Measurements from ENCODE around the gene SYTL4. TPM values are rescaled to one million over a fixed set of nuclear protein-coding genes. Genes with fewer than 3 reads are reported as not detected.

The SYTL4 gene
- total RNA-seq, 1 experiment from 2014 or later: 1.3 TPM

DNA sequence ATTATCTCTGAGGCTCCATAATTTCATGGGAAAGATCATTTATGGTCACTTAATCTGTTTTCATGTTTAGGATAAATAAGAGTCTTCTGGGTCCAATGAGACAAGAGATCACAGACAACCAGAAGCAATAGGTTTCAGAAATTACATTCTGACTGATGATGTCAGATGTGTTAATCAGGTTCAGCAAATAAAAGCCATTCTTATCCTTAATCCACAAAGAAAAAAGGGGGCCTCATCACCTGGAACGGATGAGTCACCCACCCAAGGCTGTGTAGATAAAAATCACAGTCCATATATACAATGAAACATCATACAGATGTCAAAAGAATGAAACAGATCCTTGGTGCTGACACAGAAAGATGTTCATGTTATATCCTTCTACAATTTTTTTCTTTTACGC is 36.6 kb downstream of the SYTL4 start:
- no peak for DNase-seq (ENCODE audit: low read depth)

- DNase-seq (ENCODE audit: low read depth): no peak
Observed at GRCh38 chrX:100687546-100687945, 44.4 kb downstream of the SYTL4 start.

- no peak for DNase-seq (ENCODE audit: low read depth)
Observed at GRCh38 chrX:100687128-100687527, 44.8 kb downstream of the SYTL4 start.

DNA sequence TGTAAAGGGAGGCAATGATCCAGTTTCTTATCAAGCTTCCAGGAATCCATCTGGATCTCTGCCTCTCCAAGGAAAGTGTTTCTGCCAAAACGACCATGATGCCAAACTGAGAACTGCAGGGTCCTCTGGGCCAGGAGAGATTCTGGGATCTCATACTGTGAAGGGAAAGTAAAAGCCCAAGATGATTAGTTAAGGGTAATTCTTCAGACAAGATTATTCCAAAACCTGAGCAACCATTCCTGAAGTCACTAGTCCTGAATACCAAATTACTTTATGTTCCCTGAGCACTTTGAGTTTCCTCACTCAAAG is 46.0 kb downstream of the SYTL4 start:
- DNase-seq (ENCODE audit: low read depth): no peak

DNA sequence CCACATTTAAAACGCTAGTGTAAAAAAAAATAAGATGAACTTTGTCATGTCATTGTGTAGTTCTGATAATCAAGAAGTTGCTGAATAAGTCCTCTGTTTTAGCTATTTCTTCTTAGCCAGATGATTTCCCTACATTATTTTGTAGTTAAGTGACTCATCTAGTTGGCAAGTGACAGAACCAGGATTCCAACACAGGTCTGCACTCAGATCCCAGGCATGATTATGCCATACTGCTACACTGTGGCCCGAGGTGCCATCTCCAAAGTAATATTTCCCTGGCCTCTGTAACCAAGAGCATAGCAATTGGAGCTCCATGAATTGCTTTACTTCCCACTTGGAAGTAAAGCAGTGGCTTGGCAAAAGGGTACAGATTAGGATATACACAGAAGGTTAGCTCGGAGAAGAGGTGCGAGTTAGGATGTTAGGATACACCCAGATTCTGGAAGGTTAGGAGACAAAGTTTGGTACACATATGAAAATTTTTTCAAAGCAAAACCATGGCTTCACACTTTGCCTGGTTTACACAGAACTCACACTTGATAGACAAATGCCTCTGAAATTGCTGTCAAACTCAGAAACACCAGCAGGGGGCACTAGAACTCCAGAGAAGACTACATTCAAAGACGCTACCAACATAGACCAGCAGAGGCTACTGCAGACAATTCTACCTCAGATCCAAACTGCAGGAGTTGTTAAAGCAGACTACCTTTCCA is 46.5 kb downstream of the SYTL4 start:
- DNase-seq (ENCODE audit: low read depth): peak; percentile 55

- DNase-seq (ENCODE audit: low read depth): no peak
Observed at GRCh38 chrX:100682939-100683338, 49.0 kb downstream of the SYTL4 start.

DNA sequence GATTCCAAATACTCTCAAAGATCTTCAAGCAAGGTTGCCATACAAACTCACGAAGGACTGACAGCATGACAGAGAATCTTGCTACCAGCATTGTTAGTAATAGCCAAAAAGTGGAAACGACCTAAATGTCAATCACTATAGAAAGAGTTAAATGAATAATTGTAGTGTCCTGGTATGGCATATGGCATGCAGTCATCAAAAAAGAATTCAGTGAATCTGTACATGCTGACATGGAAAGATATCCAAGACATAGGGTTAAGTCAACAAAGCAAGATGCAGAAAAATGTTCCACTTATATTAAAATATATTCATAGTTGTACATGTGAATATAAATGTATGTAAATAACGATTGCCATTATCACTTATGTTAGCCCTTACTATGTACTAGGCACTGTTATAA is 50.3 kb downstream of the SYTL4 start:
- no peak for DNase-seq (ENCODE audit: low read depth)

- peak; percentile 1 for DNase-seq (ENCODE audit: low read depth)
Observed at GRCh38 chrX:100680756-100681155, 51.2 kb downstream of the SYTL4 start.

DNA sequence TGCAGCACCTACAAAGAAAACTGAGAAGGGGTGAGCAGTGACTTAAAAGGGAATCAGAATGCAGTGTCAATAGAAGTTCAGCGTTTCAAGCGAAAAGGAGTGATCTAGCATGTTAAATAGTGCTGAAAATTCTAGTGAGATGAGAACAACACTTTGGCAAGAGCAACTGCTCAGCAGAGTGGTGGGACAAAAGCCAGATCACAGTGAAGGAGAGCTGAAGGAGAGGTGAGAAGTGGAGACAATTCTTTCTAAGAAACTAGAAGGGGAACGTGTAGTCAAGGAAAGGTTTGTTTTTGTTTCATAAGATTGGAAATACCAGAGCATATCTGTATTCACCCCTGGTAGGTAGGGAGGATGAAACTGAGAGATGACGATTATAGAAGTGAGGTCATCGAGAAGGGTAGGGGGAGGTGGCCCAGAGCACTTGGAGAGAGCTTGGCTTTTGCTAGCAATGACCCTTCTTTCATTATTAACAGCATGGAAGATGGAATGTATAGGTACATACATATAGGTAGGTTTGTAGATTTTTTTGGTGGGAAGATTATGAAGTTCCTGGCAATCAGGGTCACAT is 54.2 kb downstream of the SYTL4 start:
- no peak for DNase-seq (ENCODE audit: low read depth)

GRCh38 chrX:100674705-100675104 is 57.2 kb downstream of the SYTL4 start:
- DNase-seq (ENCODE audit: low read depth): no peak

DNA sequence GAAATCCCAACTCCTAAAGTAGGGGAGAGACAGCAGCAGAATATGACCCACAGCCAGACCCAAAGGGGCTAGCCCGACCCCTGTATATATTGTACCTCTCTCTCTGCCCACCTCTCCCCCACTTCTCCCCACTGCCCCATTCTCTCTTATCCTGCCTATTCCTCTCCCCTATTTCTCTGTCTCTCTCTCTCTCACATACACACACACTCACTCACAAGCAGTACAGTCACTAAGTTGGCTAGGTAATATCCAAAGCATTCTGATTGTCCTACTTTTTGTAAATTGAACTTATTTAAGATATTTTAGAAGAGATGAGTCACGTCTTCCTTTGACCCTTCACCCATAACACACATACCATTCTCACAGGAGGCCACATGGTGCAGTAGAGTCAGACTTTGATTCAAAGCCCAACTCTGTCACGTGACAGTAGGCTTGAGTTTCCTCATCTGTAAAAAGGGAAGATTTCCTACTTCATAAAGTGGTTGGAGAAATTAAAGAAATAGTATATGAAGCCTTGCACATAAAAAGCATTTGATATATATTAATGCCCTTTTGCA is 58.4 kb downstream of the SYTL4 start:
- DNase-seq (ENCODE audit: low read depth): peak; percentile 9

- DNase-seq (ENCODE audit: low read depth): no peak
Observed at GRCh38 chrX:100672966-100673365, 59.0 kb downstream of the SYTL4 start.

- DNase-seq (ENCODE audit: low read depth): no peak
Observed at GRCh38 chrX:100663642-100664041, 68.3 kb downstream of the SYTL4 start.

- DNase-seq (ENCODE audit: low read depth): no peak
Observed at GRCh38 chrX:100662796-100663195, 69.1 kb downstream of the SYTL4 start.

DNA sequence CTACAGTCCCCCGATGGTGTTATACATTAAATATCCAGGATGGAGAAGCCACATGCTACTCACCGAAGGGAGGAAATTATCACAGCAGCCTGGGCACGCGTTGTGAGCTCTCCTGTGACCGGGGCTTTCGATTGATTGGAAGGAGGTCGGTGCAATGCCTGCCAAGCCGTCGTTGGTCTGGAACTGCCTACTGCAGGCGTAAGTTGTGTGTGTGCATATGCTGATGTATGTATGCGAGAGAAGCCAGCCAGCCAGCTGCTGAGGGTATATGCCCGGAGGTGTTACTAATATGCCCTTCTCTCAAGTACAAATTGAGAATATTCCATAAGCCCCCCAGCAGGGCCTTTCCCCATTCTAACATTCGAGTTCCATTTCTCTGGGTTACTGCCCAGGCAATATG is 69.8 kb downstream of the SYTL4 start:
- DNase-seq (ENCODE audit: low read depth): no peak

DNA sequence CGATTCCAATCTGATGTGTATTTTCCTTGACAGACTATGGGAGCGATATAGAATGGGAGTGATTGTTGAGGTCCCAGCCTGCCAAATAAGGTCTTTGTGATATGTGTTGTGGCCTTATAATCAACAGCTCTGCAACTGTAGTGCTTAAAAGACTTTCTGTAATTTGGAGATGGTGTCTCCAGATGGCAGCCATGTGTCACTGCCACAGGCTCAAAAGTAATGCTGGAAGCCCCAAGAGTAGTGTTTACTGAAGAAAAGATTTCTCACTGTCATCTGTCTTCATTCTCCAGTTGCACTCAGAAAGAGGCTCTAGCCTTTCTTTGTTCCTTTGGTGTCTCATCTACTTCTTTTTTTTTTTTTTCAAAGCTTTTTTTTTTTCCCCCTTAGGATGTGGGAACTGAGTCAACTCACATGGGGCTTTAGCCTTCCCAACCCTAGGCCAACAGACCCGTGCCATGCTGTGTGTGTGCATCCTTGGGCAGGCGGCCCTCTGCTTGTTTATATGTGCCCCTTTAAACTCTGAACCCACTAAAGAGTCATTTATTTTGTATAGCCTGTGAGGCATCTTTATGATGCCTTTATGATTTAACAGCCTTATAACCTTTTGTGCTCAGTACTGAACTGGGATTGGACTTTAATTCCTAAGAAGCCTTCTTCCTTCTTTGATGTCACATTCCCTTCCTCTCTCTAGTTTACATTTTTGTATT is 72.3 kb downstream of the SYTL4 start:
- peak; percentile 45 for DNase-seq (ENCODE audit: low read depth)

- no peak for DNase-seq (ENCODE audit: low read depth)
Observed at GRCh38 chrX:100658941-100659381, 73.0 kb downstream of the SYTL4 start.

DNA sequence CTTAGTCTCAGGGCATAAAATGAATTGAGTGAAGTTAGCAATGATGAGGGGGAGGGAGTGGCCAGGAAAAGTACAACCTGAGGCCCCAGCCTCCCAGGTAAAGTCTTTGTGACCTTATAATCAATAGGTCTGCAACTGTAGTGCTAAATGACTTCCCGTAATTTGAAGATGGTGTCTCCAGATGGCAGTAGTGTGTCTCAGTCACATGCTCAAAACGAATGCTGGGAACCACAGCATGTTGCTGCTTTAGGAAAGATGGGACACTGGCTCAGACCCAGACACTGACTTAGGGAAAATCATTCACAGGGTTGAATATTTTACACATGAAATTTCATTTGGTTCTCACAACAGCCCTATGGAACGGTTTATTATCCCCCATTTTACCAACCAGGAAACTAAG is 77.7 kb downstream of the SYTL4 start:
- DNase-seq (ENCODE audit: low read depth): no peak

- peak; percentile 35 for DNase-seq (ENCODE audit: low read depth)
Observed at GRCh38 chrX:100652266-100652665, 79.7 kb downstream of the SYTL4 start.

DNA sequence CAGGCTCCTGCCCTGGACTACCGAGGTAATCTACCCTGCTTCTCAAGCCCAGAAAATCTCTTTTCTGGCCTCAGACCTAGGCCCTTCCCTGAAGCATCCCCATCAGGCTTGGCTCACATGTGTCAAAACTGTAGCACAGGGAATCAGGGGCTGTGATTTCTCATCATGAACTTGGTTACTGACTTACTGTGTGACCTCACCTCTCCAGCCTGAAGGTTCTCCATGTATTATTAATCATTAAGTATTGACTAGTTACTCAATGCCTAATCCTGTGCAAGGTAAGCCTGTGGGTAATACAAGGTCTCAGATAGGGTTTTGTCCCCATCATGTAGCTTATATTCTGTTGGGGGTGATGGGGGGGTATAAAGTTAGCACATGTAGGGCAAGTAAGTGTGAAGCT is 81.1 kb downstream of the SYTL4 start:
- DNase-seq (ENCODE audit: low read depth): no peak

GRCh38 chrX:100649550-100650356 is 82.2 kb downstream of the SYTL4 start:
- peak; percentile 65 for DNase-seq (ENCODE audit: low read depth)

All from RPMI7951 (cell line).